ENCODE measurements around the gene KCNT2. TPM values are rescaled to one million over a fixed set of nuclear protein-coding genes. Genes with fewer than 3 reads are reported as not detected.
A peak's percentile ranks its signal among the peaks of the same experiment; 100 is the strongest.

Gene KCNT2
- total RNA-seq (2021; ENCODE audit: unreplicated experiment): 0.41 TPM
- not detected for polyA plus RNA-seq (2012; ENCODE audit: insufficient read length)
- Bru-seq, nascent RNA: percentile 26 among the genes with signal in this experiment
- percentile 25 among the genes with signal in this experiment for BruChase-seq, experiment 1, labeled RNA remaining after a 2-hour chase
- percentile 19 among the genes with signal in this experiment for BruChase-seq, experiment 2, labeled RNA remaining after a 6-hour chase
- long read RNA-seq: 0 reads

GRCh38 chr1:196608390-196609369, at the start of gene KCNT2:
TSS of gene KCNT2 (minus strand) at chr1:196608440. CDS start at chr1:196608309, 131 bp downstream.
- peak; percentile 88 for ATAC-seq
- Histone ChIP-seq H3K27ac (ENCODE audit: low read length) (no peak within 1 kb of the TSS), H3K4me1 (ENCODE audit: control insufficient read depth, insufficient read depth, low read length) (peaks cover 5% of the 10 kb centered on the region; the same call in 1 of the 2 replicates), H3K4me3 (ENCODE audit: low read depth in 2 of 2, low read length in 2 of 2) (peak within 1 kb of the TSS; percentile 51 to 61), H3K9me3 (ENCODE audit: control insufficient read depth, insufficient read depth, low read depth, low read length) (no peaks in the 10 kb centered on the region), H3K27me3 (ENCODE audit: control insufficient read depth, insufficient read depth, low read length) (no peaks in the 10 kb centered on the region), H3K36me3 (ENCODE audit: control insufficient read depth, insufficient read depth, low read length) (no peaks in the 10 kb centered on the region)
- POLR2A ChIA-PET: interaction anchor here (0.6 kb wide), 1 partner anchor 42 kb away, joined by 3 read pairs; no protein-coding TSS in a partner anchor
- intact Hi-C loops (cut with micrococcal nuclease; ENCODE audit: unreplicated experiment): no loop called here
- CTCF ChIA-PET: no interaction called here
- no peak for TF ChIP-seq POLR2AphosphoS5 (IDR thresholded peaks at IDR 0.05; ENCODE audit: low read depth, low read length)
- TF ChIP-seq TCF7L2 (IDR thresholded peaks at IDR 0.05; ENCODE audit: low read depth, low read length): no peak
- no peak for TF ChIP-seq SIN3A (IDR thresholded peaks at IDR 0.05; ENCODE audit: borderline replicate concordance, insufficient read depth, low read depth, low read length)
- no peak for TF ChIP-seq CTCF (IDR thresholded peaks at IDR 0.05)
- no peak for TF ChIP-seq REST (IDR thresholded peaks at IDR 0.05; ENCODE audit: insufficient read depth in 1 of 2, low read depth in 2 of 2, low read length in 1 of 2)
- in situ Hi-C loops (cut with HindIII; ENCODE audit: low pct_unique_long_range_greater_than_20kb, low sequenced_read_pairs): no loop called here
- DNase-seq (ENCODE audit: low read depth, low spot score): no peak
- BruUV-seq (replicated peaks): no TSS peak

GRCh38 chr1:196655494-196655893, 47.3 kb upstream of the KCNT2 start:
- CTCF ChIA-PET: no interaction called here
- in situ Hi-C loops (cut with HindIII; ENCODE audit: low pct_unique_long_range_greater_than_20kb, low sequenced_read_pairs): no loop called here
- POLR2A ChIA-PET: no interaction called here

More at GRCh38 chr1:196655494-196655893, 47.3 kb upstream of the KCNT2 start:
- ATAC-seq: no peak
- no peaks in the 10 kb centered on the region for H3K9me3 ChIP-seq (ENCODE audit: control insufficient read depth, insufficient read depth, low read depth, low read length)
- no peak overlapping the region for H3K27ac ChIP-seq (ENCODE audit: low read length)
- H3K27me3 ChIP-seq (ENCODE audit: control insufficient read depth, insufficient read depth, low read length): no peaks in the 10 kb centered on the region
- no peaks in the 10 kb centered on the region; the same call in 1 of the 2 replicates for H3K4me1 ChIP-seq (ENCODE audit: control insufficient read depth, insufficient read depth, low read length)
- TF ChIP-seq SIN3A (IDR thresholded peaks at IDR 0.05; ENCODE audit: borderline replicate concordance, insufficient read depth, low read depth, low read length) (no peak), POLR2AphosphoS5 (IDR thresholded peaks at IDR 0.05; ENCODE audit: low read depth, low read length) (no peak), CTCF (IDR thresholded peaks at IDR 0.05) (no peak), TCF7L2 (IDR thresholded peaks at IDR 0.05; ENCODE audit: low read depth, low read length) (no peak), REST (IDR thresholded peaks at IDR 0.05; ENCODE audit: insufficient read depth in 1 of 2, low read depth in 2 of 2, low read length in 1 of 2) (no peak)
- intact Hi-C loops (cut with micrococcal nuclease; ENCODE audit: unreplicated experiment): no loop called here
- DNase-seq (ENCODE audit: low read depth, low spot score): no peak
- H3K4me3 ChIP-seq (ENCODE audit: low read depth in 2 of 2, low read length in 2 of 2): no peak overlapping the region
- no peaks in the 10 kb centered on the region for H3K36me3 ChIP-seq (ENCODE audit: control insufficient read depth, insufficient read depth, low read length)
- no TSS peak for BruUV-seq (replicated peaks)
